SKM-1 treated with dmso at 0.1 percent for 144 hours (cell line): Measurements from ENCODE around the gene KDM6B.
"Not testable (repeated sequence)": the region's sequence is repeated elsewhere in the genome, so short reads cannot be mapped to it uniquely, and the experiment has no call there.

Experiments used
- DNase-seq: peaks from one replicate; lab custom pipeline; 2025; ENCODE audit not compliant: unreplicated experiment; lab: John Stamatoyannopoulos, UW

Gene KDM6B, protein sequence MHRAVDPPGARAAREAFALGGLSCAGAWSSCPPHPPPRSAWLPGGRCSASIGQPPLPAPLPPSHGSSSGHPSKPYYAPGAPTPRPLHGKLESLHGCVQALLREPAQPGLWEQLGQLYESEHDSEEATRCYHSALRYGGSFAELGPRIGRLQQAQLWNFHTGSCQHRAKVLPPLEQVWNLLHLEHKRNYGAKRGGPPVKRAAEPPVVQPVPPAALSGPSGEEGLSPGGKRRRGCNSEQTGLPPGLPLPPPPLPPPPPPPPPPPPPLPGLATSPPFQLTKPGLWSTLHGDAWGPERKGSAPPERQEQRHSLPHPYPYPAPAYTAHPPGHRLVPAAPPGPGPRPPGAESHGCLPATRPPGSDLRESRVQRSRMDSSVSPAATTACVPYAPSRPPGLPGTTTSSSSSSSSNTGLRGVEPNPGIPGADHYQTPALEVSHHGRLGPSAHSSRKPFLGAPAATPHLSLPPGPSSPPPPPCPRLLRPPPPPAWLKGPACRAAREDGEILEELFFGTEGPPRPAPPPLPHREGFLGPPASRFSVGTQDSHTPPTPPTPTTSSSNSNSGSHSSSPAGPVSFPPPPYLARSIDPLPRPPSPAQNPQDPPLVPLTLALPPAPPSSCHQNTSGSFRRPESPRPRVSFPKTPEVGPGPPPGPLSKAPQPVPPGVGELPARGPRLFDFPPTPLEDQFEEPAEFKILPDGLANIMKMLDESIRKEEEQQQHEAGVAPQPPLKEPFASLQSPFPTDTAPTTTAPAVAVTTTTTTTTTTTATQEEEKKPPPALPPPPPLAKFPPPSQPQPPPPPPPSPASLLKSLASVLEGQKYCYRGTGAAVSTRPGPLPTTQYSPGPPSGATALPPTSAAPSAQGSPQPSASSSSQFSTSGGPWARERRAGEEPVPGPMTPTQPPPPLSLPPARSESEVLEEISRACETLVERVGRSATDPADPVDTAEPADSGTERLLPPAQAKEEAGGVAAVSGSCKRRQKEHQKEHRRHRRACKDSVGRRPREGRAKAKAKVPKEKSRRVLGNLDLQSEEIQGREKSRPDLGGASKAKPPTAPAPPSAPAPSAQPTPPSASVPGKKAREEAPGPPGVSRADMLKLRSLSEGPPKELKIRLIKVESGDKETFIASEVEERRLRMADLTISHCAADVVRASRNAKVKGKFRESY (N-terminal part only)

GRCh38 chr17:7833795-7834541 lies at the start of gene KDM6B:
Gene KDM6B, plus strand, starts transcription at chr17:7834217. Its CDS starts 11,338 bp downstream, at chr17:7845555.
- DNase-seq = peak; percentile 69

GRCh38 chr17:7786866-7787265 lies 47.2 kb upstream of the KDM6B start:
- no peak for DNase-seq

DNA sequence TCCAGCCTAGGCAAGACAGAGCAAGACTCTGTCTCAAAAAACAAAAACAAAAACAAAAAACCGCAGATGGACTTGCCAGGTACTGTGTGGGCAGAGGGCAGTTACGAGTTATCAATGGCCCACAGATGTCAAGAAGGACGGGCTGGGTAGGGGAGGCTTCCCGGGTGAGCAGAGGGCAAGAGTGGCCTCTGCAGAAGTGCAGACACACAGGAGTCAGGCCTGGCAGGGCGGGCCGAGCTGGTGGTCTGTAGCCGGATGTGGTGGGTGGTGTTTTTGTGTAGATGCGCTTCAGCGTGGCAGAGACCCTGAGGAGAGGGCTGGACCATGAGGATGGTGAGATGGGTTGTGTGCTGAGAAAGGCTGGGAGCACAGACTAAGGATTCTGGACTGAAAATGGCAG lies 44.9 kb upstream of the KDM6B start:
- DNase-seq = no peak

DNA sequence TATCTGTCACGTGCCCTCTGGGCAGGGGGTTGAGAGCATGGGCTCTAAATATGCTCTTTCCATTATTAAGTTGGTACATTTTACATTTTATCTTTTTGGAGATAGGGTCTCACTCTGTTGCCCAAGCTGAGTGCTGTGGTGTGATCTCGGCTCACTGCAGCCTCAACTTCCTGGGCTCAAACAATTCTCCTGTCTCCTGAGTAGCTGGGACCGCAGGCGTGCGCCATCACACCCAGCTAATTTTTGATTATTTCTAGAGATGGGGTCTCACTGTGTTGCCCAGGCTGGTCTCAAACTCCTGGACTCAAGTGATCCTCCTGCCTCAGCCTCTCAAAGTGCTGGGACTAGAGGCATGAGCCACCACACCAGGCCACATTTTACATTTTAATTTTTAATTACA lies 43.9 kb upstream of the KDM6B start:
- DNase-seq = no peak

- no peak for DNase-seq
Observed at GRCh38 chr17:7792611-7793010, 41.4 kb upstream of the KDM6B start.

GRCh38 chr17:7794075-7794663 lies 39.8 kb upstream of the KDM6B start:
- no peak for DNase-seq

- no peak for DNase-seq
Observed at GRCh38 chr17:7797976-7798375, 36.0 kb upstream of the KDM6B start.

DNA sequence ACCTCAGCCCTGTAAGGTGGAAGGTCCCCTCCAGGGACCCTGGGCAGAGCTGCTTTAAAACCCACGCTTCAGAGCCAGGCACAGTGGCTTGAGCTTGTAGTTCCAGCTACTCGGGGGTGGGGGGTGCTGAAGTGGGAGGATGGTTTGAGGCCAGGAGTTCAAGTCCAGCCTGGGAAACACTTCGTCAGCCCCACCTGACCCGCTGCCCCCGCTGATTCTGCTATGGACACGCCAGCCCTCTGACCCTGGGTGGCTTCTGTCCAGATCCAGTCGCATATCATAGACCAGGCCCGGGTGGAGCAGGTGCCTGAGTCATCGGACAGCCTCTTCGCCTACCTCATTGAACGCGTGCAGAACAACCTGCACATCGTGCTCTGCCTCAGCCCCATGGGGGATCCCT lies 35.2 kb upstream of the KDM6B start:
- no peak for DNase-seq

GRCh38 chr17:7803981-7804380 lies 30.0 kb upstream of the KDM6B start:
- no peak for DNase-seq

GRCh38 chr17:7806587-7806986 lies 27.4 kb upstream of the KDM6B start:
- DNase-seq = peak; percentile 26

- DNase-seq = no peak
Observed at GRCh38 chr17:7807206-7807605, 26.8 kb upstream of the KDM6B start.

DNA sequence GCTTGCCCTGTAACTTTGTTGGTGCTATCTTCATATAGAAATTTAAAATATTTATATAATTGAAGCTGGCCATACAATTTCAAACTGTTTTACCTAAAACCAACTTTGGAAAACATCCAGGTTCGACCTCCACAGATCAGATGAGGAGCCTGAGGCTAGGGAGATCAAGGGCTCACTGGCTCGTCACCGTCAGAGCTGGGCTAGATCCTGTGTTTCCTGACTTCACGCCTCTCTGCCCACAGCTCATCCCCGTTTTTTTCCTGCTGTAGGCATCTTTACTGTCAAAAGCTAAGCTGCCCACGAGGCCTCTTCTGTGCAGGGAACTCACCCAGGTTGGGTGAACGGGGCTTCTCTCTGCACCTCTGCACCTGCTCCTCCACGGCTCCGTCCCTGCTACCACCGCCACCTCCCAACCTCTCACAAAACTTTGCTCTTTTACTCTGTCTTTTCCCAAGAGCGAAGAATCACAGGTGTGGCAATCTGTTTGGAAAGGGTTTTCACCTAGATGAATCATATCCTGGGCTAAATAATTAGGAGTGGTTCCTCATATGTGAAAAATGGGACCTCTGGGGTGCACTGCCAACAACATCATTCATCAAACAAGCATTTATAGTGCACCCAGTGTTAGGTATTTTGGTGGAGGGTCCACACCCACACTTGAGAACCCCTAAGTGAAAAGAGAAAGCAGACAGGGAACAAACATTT lies 24.8 kb upstream of the KDM6B start:
- no peak for DNase-seq

DNA sequence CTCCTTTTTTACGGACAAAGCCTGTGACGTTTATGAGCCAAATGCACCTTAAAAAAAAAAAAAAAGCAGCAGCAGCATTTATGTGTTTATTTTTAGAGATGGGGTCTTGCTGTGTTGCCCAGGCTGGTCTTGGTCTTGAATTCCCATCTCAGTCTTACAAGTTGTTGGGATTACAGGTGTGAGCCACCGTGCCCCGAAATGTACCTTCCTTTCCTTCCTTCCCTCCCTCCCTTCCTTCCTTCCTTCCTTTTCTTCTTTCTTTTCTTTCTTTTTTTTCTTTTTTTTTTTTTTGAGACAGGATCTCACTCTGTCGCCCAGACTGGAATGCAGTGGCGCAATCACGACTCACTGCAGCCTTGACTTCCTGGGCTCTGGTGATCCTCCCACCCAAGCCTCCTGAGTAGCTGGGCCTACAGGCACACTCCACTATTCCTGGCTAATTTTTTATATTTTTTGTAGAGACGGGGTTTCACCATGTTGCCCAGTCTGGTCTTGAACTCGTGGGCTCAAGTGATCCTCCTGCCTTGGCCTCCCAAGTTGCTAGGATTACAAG lies 24.1 kb upstream of the KDM6B start:
- DNase-seq = not testable (repeated sequence)

DNA sequence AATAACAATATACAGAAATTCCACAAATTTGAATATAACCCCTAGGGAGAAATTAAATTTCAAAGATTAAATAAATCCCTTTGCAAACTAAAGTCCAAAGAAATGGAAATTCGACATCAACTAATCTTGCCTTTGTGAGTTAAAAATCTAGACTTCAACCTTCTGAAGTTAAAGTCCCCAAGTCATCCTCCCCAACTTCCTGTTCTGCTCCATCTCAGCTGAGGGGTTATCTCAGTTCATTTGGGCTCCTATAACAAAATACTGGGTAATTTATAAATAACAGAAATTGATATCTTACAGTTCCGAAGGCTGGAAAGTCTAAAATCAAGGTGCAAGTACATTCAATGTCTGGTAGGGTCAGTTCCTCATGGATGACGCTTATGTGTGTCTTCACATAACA lies 22.8 kb upstream of the KDM6B start:
- no peak for DNase-seq

DNA sequence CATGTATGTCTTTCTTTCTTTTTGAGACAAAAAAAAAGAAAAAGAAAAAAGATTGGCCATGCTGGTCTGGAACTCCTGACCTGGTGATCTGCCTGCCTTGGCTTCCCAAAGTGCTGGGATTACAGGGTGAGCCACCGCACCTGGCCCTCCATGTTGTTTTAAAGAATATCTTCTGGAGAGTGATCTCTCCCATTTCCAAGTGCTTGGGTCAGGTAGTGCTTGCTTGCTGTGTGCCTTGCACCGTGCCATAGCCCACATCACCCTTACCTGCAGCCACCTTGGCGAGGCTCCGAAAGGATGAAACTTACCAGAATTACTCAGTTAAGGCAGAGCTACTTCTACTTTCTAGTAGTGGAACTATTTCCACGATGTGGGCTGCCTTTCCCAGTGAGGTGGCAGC lies 19.0 kb upstream of the KDM6B start:
- no peak for DNase-seq

DNA sequence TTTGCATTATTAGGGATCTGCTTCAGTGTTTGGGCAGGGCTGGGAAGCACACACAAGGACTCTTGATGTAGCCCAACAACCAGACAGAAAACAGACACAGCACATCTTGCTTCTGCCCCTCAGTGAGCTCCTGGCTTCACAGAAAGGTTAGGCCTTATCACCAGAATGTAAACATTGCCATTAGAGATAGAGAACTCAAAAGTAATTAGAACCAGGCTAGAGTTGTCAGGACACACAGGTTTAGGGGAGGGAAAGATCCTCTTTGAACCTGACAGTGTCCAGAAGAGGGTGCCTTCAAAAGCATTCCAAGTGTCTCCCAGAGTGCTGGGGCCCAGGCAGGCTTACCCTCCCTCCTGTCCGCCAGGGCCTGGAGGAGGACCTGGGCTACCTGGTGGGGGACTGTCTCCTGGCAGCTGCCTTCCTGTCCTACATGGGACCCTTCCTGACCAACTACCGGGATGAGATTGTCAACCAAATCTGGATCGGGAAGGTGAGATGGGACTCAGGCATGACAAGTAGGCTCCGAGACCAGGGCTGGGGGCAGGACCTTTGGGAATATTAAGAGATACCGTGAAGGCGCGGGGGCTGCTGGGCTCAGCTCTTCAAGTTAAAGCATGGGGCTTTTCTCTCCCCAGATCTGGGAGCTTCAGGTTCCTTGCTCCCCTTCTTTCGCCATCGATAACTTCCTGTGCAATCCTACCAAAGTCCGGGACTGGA lies 16.9 kb upstream of the KDM6B start:
- no peak for DNase-seq

GRCh38 chr17:7817643-7817964 lies 16.4 kb upstream of the KDM6B start:
- no peak for DNase-seq

- no peak for DNase-seq
Observed at GRCh38 chr17:7818026-7818425, 16.0 kb upstream of the KDM6B start.
